ENCODE results near the gene ST3GAL4. TPM values are rescaled to one million over a fixed set of nuclear protein-coding genes. Genes with fewer than 3 reads are reported as not detected.
"Not testable (repeated sequence)": the region's sequence is repeated elsewhere in the genome, so short reads cannot be mapped to it uniquely, and the experiment has no call there.

The ST3GAL4 gene
- total RNA-seq, 1 donor from 2014 or later: 14.1 TPM

DNA sequence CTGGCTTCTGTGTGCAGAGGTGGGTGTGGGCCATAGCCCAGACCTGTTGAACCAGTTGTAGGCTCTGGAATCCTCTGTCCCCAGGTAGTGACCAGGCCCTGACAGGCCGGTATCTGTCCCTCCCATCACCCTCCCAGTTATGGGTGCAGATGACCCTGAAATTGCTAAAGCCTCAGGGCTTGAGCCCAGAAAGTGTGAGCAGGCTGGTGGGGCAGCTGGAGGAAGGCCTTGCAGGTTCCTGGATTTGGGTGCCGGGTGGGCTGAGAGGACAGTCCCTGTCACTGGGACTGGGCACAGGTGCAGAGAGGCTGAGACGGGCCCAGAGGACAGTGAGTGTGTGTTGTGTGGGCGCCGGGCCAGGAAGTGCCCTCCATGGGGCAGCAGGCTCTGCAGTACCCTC is 10.0 kb downstream of the ST3GAL4 start:
- DNase-seq (ENCODE audit: low spot score); H3K4me1 Mint-ChIP-seq (ENCODE audit: low read depth); H3K27me3 Mint-ChIP-seq (ENCODE audit: insufficient read depth); intact Hi-C loops (cut with micrococcal nuclease); H3K4me3 Mint-ChIP-seq; H3K27ac Mint-ChIP-seq; H3K9me3 Mint-ChIP-seq; H3K36me3 Mint-ChIP-seq (ENCODE audit: low read depth): not testable (repeated sequence)

GRCh38 chr11:126366064-126366822 is 10.8 kb downstream of the ST3GAL4 start:
- Mint-ChIP-seq H3K4me1 (ENCODE audit: low read depth) (peaks cover 5% of the 10 kb centered on the region), H3K9me3 (no peaks in the 10 kb centered on the region), H3K4me3 (no peak overlapping the region), H3K27ac (no peak overlapping the region), H3K27me3 (ENCODE audit: insufficient read depth) (no peaks in the 10 kb centered on the region), H3K36me3 (ENCODE audit: low read depth) (no peaks in the 10 kb centered on the region)
- intact Hi-C loops (cut with micrococcal nuclease): no loop called here
- no peak for DNase-seq (ENCODE audit: low spot score)

- H3K27ac Mint-ChIP-seq; H3K27me3 Mint-ChIP-seq (ENCODE audit: insufficient read depth); H3K4me1 Mint-ChIP-seq (ENCODE audit: low read depth); H3K4me3 Mint-ChIP-seq; intact Hi-C loops (cut with micrococcal nuclease); H3K36me3 Mint-ChIP-seq (ENCODE audit: low read depth); DNase-seq (ENCODE audit: low spot score); H3K9me3 Mint-ChIP-seq: not testable (repeated sequence)
These were observed 11.6 kb downstream of the ST3GAL4 start for GRCh38 chr11:126366823-126367654.

DNA sequence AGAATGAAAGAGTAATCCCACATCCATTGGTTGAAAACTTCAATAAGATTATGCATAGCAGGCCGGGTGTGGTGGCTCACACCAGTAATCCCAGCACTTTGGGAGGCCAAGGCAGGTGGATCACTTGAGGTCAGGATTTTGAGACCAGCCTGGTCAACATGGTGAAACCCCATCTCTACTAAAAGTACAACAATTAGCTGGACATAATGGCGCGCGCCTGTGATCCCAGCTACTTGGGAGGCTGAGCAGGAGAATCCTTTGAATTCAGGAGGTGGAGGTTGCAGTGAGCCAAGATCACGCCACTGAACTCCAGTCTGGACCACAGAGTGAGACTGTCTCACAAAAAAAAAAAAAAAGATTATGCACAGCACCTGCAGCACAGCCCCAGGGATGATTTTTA is 12.3 kb downstream of the ST3GAL4 start:
- DNase-seq (ENCODE audit: low spot score); H3K36me3 Mint-ChIP-seq (ENCODE audit: low read depth); H3K27ac Mint-ChIP-seq; H3K4me3 Mint-ChIP-seq; intact Hi-C loops (cut with micrococcal nuclease); H3K4me1 Mint-ChIP-seq (ENCODE audit: low read depth); H3K9me3 Mint-ChIP-seq; H3K27me3 Mint-ChIP-seq (ENCODE audit: insufficient read depth): not testable (repeated sequence)

GRCh38 chr11:126368336-126369119 is 13.0 kb downstream of the ST3GAL4 start:
- DNase-seq (ENCODE audit: low spot score); H3K27me3 Mint-ChIP-seq (ENCODE audit: insufficient read depth); H3K36me3 Mint-ChIP-seq (ENCODE audit: low read depth); H3K27ac Mint-ChIP-seq; H3K4me1 Mint-ChIP-seq (ENCODE audit: low read depth); intact Hi-C loops (cut with micrococcal nuclease); H3K9me3 Mint-ChIP-seq: not testable (repeated sequence)
- peak overlapping the region; percentile 19 for H3K4me3 Mint-ChIP-seq

- no peak for DNase-seq (ENCODE audit: low spot score)
- Mint-ChIP-seq H3K4me1 (ENCODE audit: low read depth) (peaks cover 5% of the 10 kb centered on the region), H3K27ac (no peak overlapping the region), H3K27me3 (ENCODE audit: insufficient read depth) (no peaks in the 10 kb centered on the region), H3K9me3 (no peaks in the 10 kb centered on the region), H3K36me3 (ENCODE audit: low read depth) (no peaks in the 10 kb centered on the region), H3K4me3 (no peak overlapping the region)
- intact Hi-C loops (cut with micrococcal nuclease): no loop called here
These were observed 14.5 kb downstream of the ST3GAL4 start for GRCh38 chr11:126370016-126370415.

- intact Hi-C loops (cut with micrococcal nuclease): no loop called here
- Mint-ChIP-seq H3K36me3 (ENCODE audit: low read depth) (no peaks in the 10 kb centered on the region), H3K4me3 (no peak overlapping the region), H3K4me1 (ENCODE audit: low read depth) (peaks cover 5% of the 10 kb centered on the region), H3K27ac (no peak overlapping the region), H3K9me3 (no peaks in the 10 kb centered on the region), H3K27me3 (ENCODE audit: insufficient read depth) (no peaks in the 10 kb centered on the region)
- no peak for DNase-seq (ENCODE audit: low spot score)
These were observed 16.1 kb downstream of the ST3GAL4 start for GRCh38 chr11:126371595-126371994.

DNA sequence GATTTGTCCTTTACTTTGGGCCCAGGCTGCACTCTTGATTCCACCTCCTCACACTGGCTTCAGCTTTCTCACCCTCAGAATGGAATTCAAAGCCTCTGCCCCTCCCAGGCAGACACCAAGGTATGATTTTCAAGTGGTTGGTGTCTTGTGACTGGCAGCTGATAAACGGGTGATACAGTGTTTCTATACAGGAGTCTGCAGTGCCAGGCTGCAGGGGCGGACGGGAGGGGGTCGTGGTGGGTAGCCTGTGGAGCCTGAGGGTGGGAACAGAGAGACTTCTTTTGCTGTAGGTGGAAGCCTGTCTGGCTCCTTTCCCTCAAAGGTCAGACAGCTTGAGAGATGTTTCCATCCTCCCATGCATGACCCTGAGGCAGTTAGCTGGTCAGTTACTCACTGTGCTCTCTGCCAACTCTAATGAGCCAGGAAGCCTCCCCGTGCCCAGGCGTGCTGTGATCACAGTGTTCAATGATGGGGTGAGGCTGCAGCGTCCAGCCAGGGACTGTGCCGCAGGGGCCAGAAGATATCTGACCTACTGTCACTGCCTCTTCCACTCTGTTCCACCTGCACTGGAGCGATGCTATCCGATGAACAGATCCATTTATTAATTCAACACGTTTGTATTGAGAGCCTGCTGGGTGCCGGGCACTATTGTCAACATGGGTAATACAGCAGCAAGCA is 18.0 kb downstream of the ST3GAL4 start:
- H3K4me1 Mint-ChIP-seq (ENCODE audit: low read depth); H3K9me3 Mint-ChIP-seq; H3K4me3 Mint-ChIP-seq; DNase-seq (ENCODE audit: low spot score); H3K27ac Mint-ChIP-seq; intact Hi-C loops (cut with micrococcal nuclease); H3K27me3 Mint-ChIP-seq (ENCODE audit: insufficient read depth); H3K36me3 Mint-ChIP-seq (ENCODE audit: low read depth): not testable (repeated sequence)

DNA sequence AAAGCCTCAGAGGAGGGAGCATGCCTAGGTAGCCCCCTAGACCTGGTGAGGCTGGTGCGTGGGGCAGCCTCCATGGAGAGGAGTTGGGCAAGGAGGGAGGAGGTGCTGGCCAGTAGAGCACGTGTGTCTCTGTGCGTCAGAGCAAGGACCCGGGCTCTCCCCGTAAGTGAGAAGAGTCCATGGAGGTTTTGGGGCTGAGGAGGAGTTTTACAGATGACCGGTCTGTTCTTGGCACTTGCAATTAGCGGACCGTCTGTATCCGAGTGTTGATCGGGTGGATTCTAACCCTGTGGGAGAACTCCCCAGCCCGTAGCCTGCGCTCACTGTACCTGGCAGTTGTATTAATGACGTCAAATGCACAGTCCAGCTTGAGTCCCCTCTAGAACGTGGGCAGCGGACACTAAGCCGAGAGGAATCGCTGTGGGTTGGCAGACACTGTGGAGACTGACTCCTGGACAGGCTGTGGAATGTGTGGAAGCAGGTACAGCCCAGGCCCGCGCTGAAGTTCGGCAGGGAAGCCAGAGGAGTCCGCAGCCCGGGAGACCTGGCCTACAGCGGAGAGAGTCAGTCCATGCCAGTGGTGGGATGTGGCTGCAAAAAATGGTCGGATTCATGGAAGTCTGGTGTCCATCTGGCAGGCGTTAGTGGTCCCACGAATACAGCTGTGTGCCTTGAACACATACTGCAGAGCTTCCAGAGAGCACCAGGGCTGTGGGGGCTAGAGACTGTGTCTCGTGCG is 19.2 kb downstream of the ST3GAL4 start:
- H3K27ac Mint-ChIP-seq; H3K4me1 Mint-ChIP-seq (ENCODE audit: low read depth); H3K9me3 Mint-ChIP-seq; H3K36me3 Mint-ChIP-seq (ENCODE audit: low read depth); H3K27me3 Mint-ChIP-seq (ENCODE audit: insufficient read depth); intact Hi-C loops (cut with micrococcal nuclease); DNase-seq (ENCODE audit: low spot score); H3K4me3 Mint-ChIP-seq: not testable (repeated sequence)

DNA sequence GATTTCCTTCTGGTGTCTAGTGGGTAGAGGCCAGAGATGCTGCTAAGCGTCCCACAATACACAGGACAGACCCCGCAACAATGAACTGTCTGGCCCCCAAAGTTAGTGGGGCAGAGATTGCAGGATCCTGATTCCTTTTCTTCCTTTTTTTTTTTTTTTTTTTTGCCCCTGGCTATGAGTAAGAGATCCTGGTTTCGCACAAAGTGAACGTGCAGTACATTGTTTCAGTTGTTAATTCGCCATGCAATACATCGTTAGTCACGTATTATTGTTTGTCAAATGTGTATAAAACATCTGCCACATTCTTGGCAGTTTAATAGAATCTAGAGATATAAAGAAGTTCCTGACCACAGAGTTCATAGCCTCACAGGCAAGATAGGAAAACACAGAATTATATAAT is 20.2 kb downstream of the ST3GAL4 start:
- Mint-ChIP-seq H3K4me1 (ENCODE audit: low read depth) (no peaks in the 10 kb centered on the region), H3K4me3 (no peak overlapping the region), H3K9me3 (no peaks in the 10 kb centered on the region), H3K36me3 (ENCODE audit: low read depth) (no peaks in the 10 kb centered on the region), H3K27ac (no peak overlapping the region), H3K27me3 (ENCODE audit: insufficient read depth) (peaks cover 2% of the 10 kb centered on the region)
- DNase-seq (ENCODE audit: low spot score): no peak
- intact Hi-C loops (cut with micrococcal nuclease): no loop called here

DNA sequence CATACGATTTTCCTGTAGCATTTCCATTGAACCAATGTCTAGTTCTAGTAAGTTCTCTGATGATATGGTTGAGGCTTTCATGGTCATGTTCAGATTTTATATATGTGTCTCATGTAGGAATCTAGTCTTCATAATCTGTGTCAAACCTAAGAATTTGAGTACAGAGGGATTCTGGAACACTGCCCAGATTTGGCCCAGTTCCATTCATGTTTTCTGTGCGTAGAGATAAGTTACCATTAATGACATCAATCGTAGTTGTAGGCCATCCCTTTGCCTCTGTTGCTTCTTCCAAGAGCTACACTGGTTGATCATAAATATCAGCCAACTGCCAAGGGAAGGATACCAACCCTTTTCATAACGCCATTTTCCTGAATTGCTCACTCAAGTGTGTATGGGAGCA is 23.3 kb downstream of the ST3GAL4 start:
- no peaks in the 10 kb centered on the region for H3K9me3 Mint-ChIP-seq
- intact Hi-C loops (cut with micrococcal nuclease): no loop called here
- H3K36me3 Mint-ChIP-seq (ENCODE audit: low read depth): no peaks in the 10 kb centered on the region
- no peak for DNase-seq (ENCODE audit: low spot score)
- no peaks in the 10 kb centered on the region for H3K4me1 Mint-ChIP-seq (ENCODE audit: low read depth)
- H3K4me3 Mint-ChIP-seq: no peak overlapping the region
- H3K27me3 Mint-ChIP-seq (ENCODE audit: insufficient read depth): peaks cover 2% of the 10 kb centered on the region
- no peak overlapping the region for H3K27ac Mint-ChIP-seq

- no peak overlapping the region for H3K4me3 Mint-ChIP-seq
- intact Hi-C loops (cut with micrococcal nuclease): no loop called here
- DNase-seq (ENCODE audit: low spot score): no peak
- no peaks in the 10 kb centered on the region for H3K36me3 Mint-ChIP-seq (ENCODE audit: low read depth)
- no peak overlapping the region for H3K27ac Mint-ChIP-seq
- H3K4me1 Mint-ChIP-seq (ENCODE audit: low read depth): no peaks in the 10 kb centered on the region
- H3K9me3 Mint-ChIP-seq: no peaks in the 10 kb centered on the region
- H3K27me3 Mint-ChIP-seq (ENCODE audit: insufficient read depth): peaks cover 2% of the 10 kb centered on the region
These were observed 25.4 kb downstream of the ST3GAL4 start for GRCh38 chr11:126380909-126381308.
